Stimulated activated CD4-positive, alpha-beta T cell treated with anti-CD3 and anti-CD28 coated beads, Interleukin-1b, Interleukin-23, amount 100 ng/mL, for 4 hours (primary cell): ENCODE results near the gene SKIC2.
"Not testable (repeated sequence)": the region's sequence is repeated elsewhere in the genome, so short reads cannot be mapped to it uniquely, and the experiment has no call there.

Experiments used
- DNase-seq, 2 donors: peaks; one replicate each; pipeline ENCODE4 v3.0.0-alpha.2; 2020; ENCODE audit warnings: low read depth in 2 of 2

Gene SKIC2

GRCh38 chr6:31958741-31959739 is at the start of gene SKIC2, which contains the start of gene NELFE:
Gene SKIC2 (plus strand): TSS chr6:31959175. CDS start chr6:31959193, 18 bp downstream.
Gene NELFE (minus strand): TSS chr6:31958971. CDS start chr6:31958446, 525 bp downstream.
- peak; percentile 96 to 97 for DNase-seq

GRCh38 chr6:31909298-31909697 is 49.7 kb upstream of the SKIC2 start:
- not testable (repeated sequence) for DNase-seq

- no peak for DNase-seq
These were observed 47.0 kb upstream of the SKIC2 start for GRCh38 chr6:31911826-31912585.

GRCh38 chr6:31915351-31915750 is 43.6 kb upstream of the SKIC2 start:
- DNase-seq: no peak

- DNase-seq: no peak
These were observed 43.2 kb upstream of the SKIC2 start for GRCh38 chr6:31915756-31916155.

- DNase-seq: no peak
These were observed 40.8 kb upstream of the SKIC2 start for GRCh38 chr6:31918069-31918720.

- DNase-seq: no peak
These were observed 39.2 kb upstream of the SKIC2 start for GRCh38 chr6:31919624-31920303.

GRCh38 chr6:31920811-31921210 is 38.2 kb upstream of the SKIC2 start:
- DNase-seq: no peak

- no peak for DNase-seq
These were observed 36.0 kb upstream of the SKIC2 start for GRCh38 chr6:31922942-31923341.

- DNase-seq: no peak
These were observed 31.6 kb upstream of the SKIC2 start, which contains the start of gene C2 for GRCh38 chr6:31927242-31927862. Gene C2 (plus strand): TSS chr6:31927717. CDS start chr6:31927753, 36 bp downstream.

GRCh38 chr6:31927863-31928671 is 30.9 kb upstream of the SKIC2 start:
- no peak for DNase-seq

- no peak for DNase-seq
These were observed 30.4 kb upstream of the SKIC2 start for GRCh38 chr6:31928672-31928939.

- DNase-seq: no peak
These were observed 28.0 kb upstream of the SKIC2 start for GRCh38 chr6:31930962-31931361.

GRCh38 chr6:31932137-31932536 is 26.8 kb upstream of the SKIC2 start:
- DNase-seq: not testable (repeated sequence)

- no peak for DNase-seq
These were observed 25.4 kb upstream of the SKIC2 start for GRCh38 chr6:31933537-31933936.

- no peak for DNase-seq
These were observed 24.0 kb upstream of the SKIC2 start for GRCh38 chr6:31935021-31935420.

GRCh38 chr6:31935823-31936222 is 23.2 kb upstream of the SKIC2 start:
- no peak for DNase-seq

- DNase-seq: no peak
These were observed 18.7 kb upstream of the SKIC2 start for GRCh38 chr6:31940256-31940664.

GRCh38 chr6:31943742-31944141 is 15.2 kb upstream of the SKIC2 start:
- no peak for DNase-seq

- DNase-seq: no peak
These were observed 13.8 kb upstream of the SKIC2 start for GRCh38 chr6:31945154-31945506.
